Vagina (tissue), 2 donors: ENCODE results near the gene NLGN1. TPM values are rescaled to one million over a fixed set of nuclear protein-coding genes. Genes with fewer than 3 reads are reported as not detected.
"Not testable (repeated sequence)": the region's sequence is repeated elsewhere in the genome, so short reads cannot be mapped to it uniquely, and the experiment has no call there.

ENCODE experiments used
- DNase-seq, 2 donors: peaks; one replicate each; pipeline ENCODE4 v3.0.0-alpha.2; 2017; ENCODE audit errors: extremely low spot score in 2 of 2
- H3K27ac ChIP-seq: fragments of 200-600 bp; sonication (generic); one replicate; pipeline ENCODE4 v1.5.1; 2019
- H3K27me3 ChIP-seq: fragments of 200-600 bp; sonication (generic); one replicate; pipeline ENCODE4 v1.5.1; 2019
- H3K36me3 ChIP-seq, 2 donors: fragments of 200-600 bp; sonication (generic); one replicate each; pipeline ENCODE4 v1.5.1; 2017 to 2019
- H3K4me1 ChIP-seq: fragments of 200-600 bp; sonication (generic); one replicate; pipeline ENCODE4 v1.5.1; 2019
- H3K4me3 ChIP-seq, 2 donors: fragments of 200-600 bp; sonication (generic); 1 replicate in 1 of 2; 2 replicates in 1 of 2; pipeline ENCODE4 v1.5.1; 2016 to 2019
- H3K9me3 ChIP-seq: fragments of 200-600 bp; sonication (generic); one replicate; pipeline ENCODE4 v1.5.1; 2019
- CTCF ChIP-seq, 3 experiments: fragments of 450-650 bp in 2 of 3; fragments of 200-600 bp in 1 of 3; sonication (generic) in 1 of 3; IDR thresholded peaks; one replicate each; pipeline ENCODE4 v1.5.1; 2017 to 2019; ENCODE audit warnings: antibody characterized with exemption in 3 of 3, mild to moderate bottlenecking in 2 of 3, moderate library complexity in 2 of 3
- POLR2A ChIP-seq, 2 donors: fragments of 450-650 bp; IDR thresholded peaks; one replicate each; pipeline ENCODE4 v1.6.1; 2017; ENCODE audit warnings: antibody characterized with exemption in 2 of 2, mild to moderate bottlenecking in 2 of 2, moderate library complexity in 2 of 2
- POLR2AphosphoS5 ChIP-seq, 2 donors: sonication (generic); formaldehyde crosslinking; IDR thresholded peaks; one replicate each; pipeline ENCODE4 v1.9.0; 2017; ENCODE audit warnings: antibody characterized with exemption in 2 of 2, mild to moderate bottlenecking in 2 of 2, low read depth in 1 of 2; ENCODE audit not compliant: insufficient read depth in 1 of 2
- intact Hi-C: fragments of 100-400 bp; cut with DNase I; formaldehyde crosslinking; loops from one replicate; pipeline ENCODE4 v1.15.1; 2023
- total RNA-seq: library from RNA; depleted of rRNA; stranded (reverse); fragments of >200 nt; gene quantifications from one replicate; pipeline ENCODE4 v1.2.3, GENCODE V29; 2016

Gene NLGN1
- total RNA-seq, 1 donor from 2014 or later, result 4.7 TPM

- Histone ChIP-seq H3K36me3 (no peaks in the 10 kb centered on the region), H3K4me1 (no peaks in the 10 kb centered on the region), H3K4me3 (no peak overlapping the region), H3K9me3 (no peaks in the 10 kb centered on the region), H3K27ac (no peak overlapping the region), H3K27me3 (no peaks in the 10 kb centered on the region)
- DNase-seq, result no peak
- intact Hi-C loops, result no loop called here
- TF ChIP-seq POLR2AphosphoS5 (IDR thresholded peaks at IDR 0.05; ENCODE audit: insufficient read depth in 1 of 2, low read depth in 1 of 2) (no peak), POLR2A (IDR thresholded peaks at IDR 0.05) (no peak), CTCF (IDR thresholded peaks at IDR 0.05) (no peak)
These were observed 32.0 kb downstream of the NLGN1 start for GRCh38 chr3:173429527-173429926.

GRCh38 chr3:173430576-173430975 lies 33.0 kb downstream of the NLGN1 start:
- H3K27me3 ChIP-seq, result no peaks in the 10 kb centered on the region
- no peak overlapping the region for H3K27ac ChIP-seq
- no peaks in the 10 kb centered on the region for H3K4me1 ChIP-seq
- intact Hi-C loops, result no loop called here
- DNase-seq, result no peak
- H3K9me3 ChIP-seq, result no peaks in the 10 kb centered on the region
- no peaks in the 10 kb centered on the region for H3K36me3 ChIP-seq
- no peak for TF ChIP-seq POLR2AphosphoS5 (IDR thresholded peaks at IDR 0.05; ENCODE audit: insufficient read depth in 1 of 2, low read depth in 1 of 2)
- no peak for TF ChIP-seq CTCF (IDR thresholded peaks at IDR 0.05)
- TF ChIP-seq POLR2A (IDR thresholded peaks at IDR 0.05), result no peak
- H3K4me3 ChIP-seq, result no peak overlapping the region

GRCh38 chr3:173439004-173439403 lies 41.5 kb downstream of the NLGN1 start:
- DNase-seq, result no peak
- H3K27me3 ChIP-seq, result no peaks in the 10 kb centered on the region
- intact Hi-C loops, result no loop called here
- H3K4me1 ChIP-seq, result no peaks in the 10 kb centered on the region
- no peak overlapping the region for H3K27ac ChIP-seq
- no peaks in the 10 kb centered on the region for H3K36me3 ChIP-seq
- H3K4me3 ChIP-seq, result no peak overlapping the region
- H3K9me3 ChIP-seq, result no peaks in the 10 kb centered on the region
- TF ChIP-seq CTCF (IDR thresholded peaks at IDR 0.05) (no peak), POLR2AphosphoS5 (IDR thresholded peaks at IDR 0.05; ENCODE audit: insufficient read depth in 1 of 2, low read depth in 1 of 2) (no peak), POLR2A (IDR thresholded peaks at IDR 0.05) (no peak)

GRCh38 chr3:173440514-173440913 lies 43.0 kb downstream of the NLGN1 start:
- Histone ChIP-seq H3K27me3 (no peaks in the 10 kb centered on the region), H3K4me3 (no peak overlapping the region), H3K27ac (no peak overlapping the region), H3K9me3 (no peaks in the 10 kb centered on the region), H3K36me3 (no peaks in the 10 kb centered on the region), H3K4me1 (no peaks in the 10 kb centered on the region)
- no peak for DNase-seq
- no peak for TF ChIP-seq CTCF (IDR thresholded peaks at IDR 0.05)
- no peak for TF ChIP-seq POLR2A (IDR thresholded peaks at IDR 0.05)
- no peak for TF ChIP-seq POLR2AphosphoS5 (IDR thresholded peaks at IDR 0.05; ENCODE audit: insufficient read depth in 1 of 2, low read depth in 1 of 2)
- intact Hi-C loops, result no loop called here

GRCh38 chr3:173451561-173451960 lies 54.0 kb downstream of the NLGN1 start:
- H3K36me3 ChIP-seq, intact Hi-C loops, H3K27me3 ChIP-seq: not testable (repeated sequence)

GRCh38 chr3:173463250-173463649 lies 65.7 kb downstream of the NLGN1 start:
- H3K36me3 ChIP-seq, result no peaks in the 10 kb centered on the region
- DNase-seq, result no peak

More at GRCh38 chr3:173451561-173451960, 54.0 kb downstream of the NLGN1 start:
- H3K4me3 ChIP-seq, H3K27ac ChIP-seq, H3K4me1 ChIP-seq, H3K9me3 ChIP-seq, DNase-seq: not testable (repeated sequence)

More at GRCh38 chr3:173463250-173463649, 65.7 kb downstream of the NLGN1 start:
- H3K27me3 ChIP-seq, result no peaks in the 10 kb centered on the region
- H3K4me1 ChIP-seq, result no peaks in the 10 kb centered on the region
- H3K27ac ChIP-seq, result no peak overlapping the region
- H3K9me3 ChIP-seq, result no peaks in the 10 kb centered on the region
- intact Hi-C loops, result loop anchor here (5.0 kb wide), 1 partner anchor 79 kb away; no protein-coding TSS in a partner anchor
- TF ChIP-seq CTCF (IDR thresholded peaks at IDR 0.05), result no peak
- H3K4me3 ChIP-seq, result no peak overlapping the region
